HCT116 (cell line): ENCODE results near the gene FGF14. TPM values are rescaled to one million over a fixed set of nuclear protein-coding genes. Genes with fewer than 3 reads are reported as not detected.

ENCODE experiments used
- ATAC-seq: fragments of 200-7000 bp; cut with Tn5 transposase; 2 replicates; pipeline ENCODE4 v1.9.1; 2020; ENCODE audit warnings: mild to moderate bottlenecking, moderate library complexity
- BruUV-seq: library from RNA; stranded (reverse); fragments of 400-500 nt; replicated peaks from 2 replicates; lab custom pipeline; 2021; lab: Mats Ljungman, UMichigan
- CTCF ChIA-PET: fragments of 300-600 bp; sonication (Branson Sonifier 250); formaldehyde crosslinking; loops from one replicate; lab custom pipeline; 2021; ENCODE audit warnings: antibody characterized with exemption; lab: Charles Lee
- POLR2A ChIA-PET: fragments of 300-600, 350-600 bp; sonication (Branson Sonifier 250); formaldehyde crosslinking; loops from one replicate; lab custom pipeline; 2021; ENCODE audit warnings: antibody characterized with exemption; lab: Charles Lee
- RAD21 ChIA-PET, 2 experiments: fragments of 300-600 bp; sonication (Branson Sonifier 250); formaldehyde crosslinking; loops; one replicate each; lab custom pipeline; 2023; ENCODE audit warnings: low total read pairs in 2 of 2; ENCODE audit not compliant: uncharacterized antibody in 2 of 2, unreplicated experiment in 2 of 2, low non-redundant PET in 1 of 2; lab: Charles Lee
- DNase-seq: peaks from one replicate; pipeline ENCODE4 v3.0.0-alpha.2; 2010; ENCODE audit warnings: low read depth, low spot score
- H2AFZ ChIP-seq: fragments of 200-600 bp; shearing (Covaris generic), sonication (generic); 2 replicates; pipeline ENCODE4 v1.6.1; 2017; ENCODE audit warnings: low read depth, mixed run types, mixed read lengths, antibody characterized with exemption, low read length; ENCODE audit not compliant: poor library complexity, severe bottlenecking
- H3K27ac ChIP-seq: 2 replicates; pipeline ENCODE4 v1.5.1; 2012; ENCODE audit warnings: low read depth, low read length
- H3K27me3 ChIP-seq: fragments of 200-600 bp; sonication (generic); 2 replicates; pipeline ENCODE4 v1.6.1; 2016; ENCODE audit warnings: mixed run types, low read length, mixed read lengths; ENCODE audit not compliant: insufficient read depth
- H3K36me3 ChIP-seq, 2 experiments: fragments of 200-500 bp in 1 of 2; fragments of 200-600 bp in 1 of 2; sonication (Bioruptor generic) in 1 of 2; sonication (generic) in 1 of 2; 2 replicates each; pipeline versions ENCODE4 v1.5.1 to v1.6.1; 2014 to 2016; ENCODE audit warnings: low read length in 2 of 2, inconsistent platforms in 1 of 2, mixed read lengths in 1 of 2, mixed run types in 1 of 2; ENCODE audit not compliant: insufficient read depth in 2 of 2, control insufficient read depth in 1 of 2
- H3K4me1 ChIP-seq, 2 experiments: fragments of 200-600 bp in 1 of 2; sonication (generic) in 1 of 2; 2 replicates each; pipeline versions ENCODE4 v1.5.1 to v1.6.1; 2012 to 2017; ENCODE audit warnings: low read length in 2 of 2, inconsistent platforms in 1 of 2, mild to moderate bottlenecking in 1 of 2, mixed read lengths in 1 of 2, mixed run types in 1 of 2, moderate library complexity in 1 of 2; ENCODE audit not compliant: insufficient read depth in 2 of 2, control insufficient read depth in 1 of 2
- H3K4me2 ChIP-seq: fragments of 200-600 bp; sonication (generic); 2 replicates; pipeline ENCODE4 v1.6.1; 2017; ENCODE audit warnings: mixed run types, low read length, mixed read lengths
- H3K4me3 ChIP-seq, 2 experiments: fragments of 200-600 bp in 1 of 2; sonication (generic) in 1 of 2; replicated peaks in 1 of 2; 2 replicates each; pipeline ENCODE4 v1.5.1; 2011 to 2016; ENCODE audit warnings: low read length in 2 of 2, control low read depth in 1 of 2, low read depth in 1 of 2, mild to moderate bottlenecking in 1 of 2, mixed read lengths in 1 of 2, mixed run types in 1 of 2
- H3K79me2 ChIP-seq: fragments of 200-600 bp; sonication (generic); 2 replicates; pipeline ENCODE4 v1.6.1; 2017; ENCODE audit warnings: mild to moderate bottlenecking, mixed run types, low read length, moderate library complexity, mixed read lengths; ENCODE audit not compliant: insufficient read depth
- H3K9ac ChIP-seq: fragments of 200-600 bp; sonication (generic); 2 replicates; pipeline ENCODE4 v1.6.1; 2016; ENCODE audit warnings: low read length, mixed read lengths
- H3K9me2 ChIP-seq: fragments of 200-600 bp; sonication (generic), shearing (Covaris generic); 2 replicates; pipeline ENCODE4 v1.6.1; 2017; ENCODE audit warnings: mixed run types, mild to moderate bottlenecking, moderate library complexity; ENCODE audit not compliant: insufficient read depth
- H3K9me3 ChIP-seq, 2 experiments: fragments of 200-500 bp in 1 of 2; fragments of 200-600 bp in 1 of 2; sonication (Bioruptor generic) in 1 of 2; sonication (generic) in 1 of 2; 2 replicates each; pipeline ENCODE4 v1.6.1; 2014 to 2017; ENCODE audit warnings: low read length in 2 of 2, mixed read lengths in 2 of 2, inconsistent platforms in 1 of 2, low read depth in 1 of 2, mild to moderate bottlenecking in 1 of 2, mixed run types in 1 of 2, moderate library complexity in 1 of 2; ENCODE audit not compliant: control insufficient read depth in 1 of 2, insufficient read depth in 1 of 2
- H4K20me1 ChIP-seq: fragments of 200-600 bp; sonication (generic), shearing (Covaris generic); 2 replicates; pipeline ENCODE4 v1.6.1; 2017; ENCODE audit warnings: mixed run types, mild to moderate bottlenecking, moderate library complexity; ENCODE audit not compliant: insufficient read depth
- CBX3 ChIP-seq: IDR thresholded peaks from 2 replicates; pipeline ENCODE4 v1.6.1; 2012; ENCODE audit warnings: low read depth
- CEBPB ChIP-seq: IDR thresholded peaks from 2 replicates; pipeline ENCODE4 v1.6.1; 2012; ENCODE audit warnings: low read depth
- ELF1 ChIP-seq: IDR thresholded peaks from 2 replicates; pipeline ENCODE4 v1.6.1; 2012; ENCODE audit warnings: low read depth, borderline replicate concordance
- EZH2 ChIP-seq: fragments of 200-600 bp; sonication (generic); IDR thresholded peaks from 2 replicates; pipeline ENCODE4 v1.6.1; 2017; ENCODE audit warnings: antibody characterized with exemption, mixed run types
- EZH2phosphoT487 ChIP-seq: fragments of 200-600 bp; IDR thresholded peaks from 2 replicates; pipeline ENCODE4 v1.6.1; 2018; ENCODE audit warnings: antibody characterized with exemption, borderline replicate concordance
- FOSL1 ChIP-seq: IDR thresholded peaks from 2 replicates; pipeline ENCODE4 v1.6.1; 2012; ENCODE audit warnings: low read depth
- JUND ChIP-seq: IDR thresholded peaks from 2 replicates; pipeline ENCODE4 v1.6.1; 2012
- POLR2A ChIP-seq: IDR thresholded peaks from 2 replicates; pipeline ENCODE4 v1.7.0; 2011; ENCODE audit warnings: borderline replicate concordance; ENCODE audit not compliant: insufficient read depth, insufficient read length; ENCODE audit errors: extremely low read depth
- POLR2AphosphoS5 ChIP-seq: IDR thresholded peaks from 2 replicates; pipeline ENCODE4 v1.6.1; 2011; ENCODE audit warnings: mild to moderate bottlenecking, low read depth, low read length, moderate library complexity
- RAD21 ChIP-seq: IDR thresholded peaks from 2 replicates; pipeline ENCODE4 v1.6.1; 2012; ENCODE audit warnings: low read depth, mild to moderate bottlenecking
- SIN3A ChIP-seq: IDR thresholded peaks from 2 replicates; pipeline ENCODE4 v1.6.1; 2012; ENCODE audit warnings: low read depth
- TCF7L2 ChIP-seq: IDR thresholded peaks from 2 replicates; pipeline ENCODE4 v1.7.0; 2011; ENCODE audit warnings: borderline replicate concordance, inconsistent platforms; ENCODE audit not compliant: insufficient read depth, insufficient read length; ENCODE audit errors: extremely low read depth
- ZFX ChIP-seq: fragments of 450-650 bp; IDR thresholded peaks from 2 replicates; pipeline ENCODE4 v1.6.1; 2017
- ZNF274 ChIP-seq: fragments of 200-500 bp; sonication (Bioruptor generic); IDR thresholded peaks from 2 replicates; pipeline ENCODE4 v1.6.1; 2014; ENCODE audit warnings: mild to moderate bottlenecking, low read depth, low read length, inconsistent platforms
- intact Hi-C: fragments of 100-400 bp; cut with micrococcal nuclease; formaldehyde crosslinking; loops from 2 replicates; pipeline ENCODE4 v1.10.0; 2022
- total RNA-seq: library from RNA; stranded (reverse); gene quantifications from one replicate; pipeline ENCODE4 v1.2.1, GENCODE V29; 2021; ENCODE audit not compliant: unreplicated experiment
- TF ChIP-seq, protein P1 (sequence below): IDR thresholded peaks from 2 replicates; pipeline ENCODE4 v1.6.1; 2012; ENCODE audit warnings: low read depth
- TF ChIP-seq, protein P2 (sequence below), 3 experiments: fragments of 200-600 bp in 1 of 3; sonication (generic) in 1 of 3; IDR thresholded peaks in 2 of 3; conservative IDR thresholded peaks in 1 of 3; 2 replicates each; pipeline ENCODE4 v1.5.1; 2012 to 2017; ENCODE audit warnings: low read depth in 2 of 3, low read length in 2 of 3, antibody characterized with exemption in 1 of 3, borderline replicate concordance in 1 of 3, control low read depth in 1 of 3, mild to moderate bottlenecking in 1 of 3, mixed read lengths in 1 of 3, mixed run types in 1 of 3, moderate library complexity in 1 of 3; ENCODE audit not compliant: insufficient read depth in 1 of 3
- TF ChIP-seq, protein P3 (sequence below): IDR thresholded peaks from 2 replicates; pipeline ENCODE4 v1.6.1; 2011; ENCODE audit warnings: mild to moderate bottlenecking, low read length, moderate library complexity; ENCODE audit not compliant: insufficient replicate concordance; ENCODE audit errors: extremely low read depth
- TF ChIP-seq, protein P4 (sequence below): IDR thresholded peaks from 2 replicates; pipeline ENCODE4 v1.6.1; 2012

The FGF14 gene
- total RNA-seq, 1 experiment from 2014 or later = not detected

DNA sequence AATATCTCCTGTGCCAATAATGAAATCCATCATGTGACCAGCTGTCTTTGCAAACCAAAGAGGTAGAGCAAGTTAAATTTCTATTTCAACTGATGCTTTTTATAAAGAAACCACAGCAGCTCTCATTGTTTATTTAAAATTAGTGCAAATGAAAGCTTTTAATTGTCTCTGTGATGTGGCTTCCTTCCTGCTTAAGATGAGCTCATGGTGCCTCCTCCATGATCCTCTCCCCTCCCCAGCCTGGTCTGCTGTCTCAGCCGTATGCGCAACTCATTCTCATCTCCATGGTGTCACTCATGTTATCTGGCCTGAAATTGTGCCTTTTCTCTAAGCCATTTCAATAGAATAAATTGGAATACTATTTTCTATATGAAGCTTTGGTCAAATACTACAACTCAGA lies 270.6 kb downstream of the FGF14 start:
- H3K9ac ChIP-seq = no peak overlapping the region
- no peak overlapping the region for H3K27ac ChIP-seq
- RAD21 ChIA-PET = no interaction called here
- TF ChIP-seq EZH2phosphoT487 (no peak), ZNF274 (no peak), ZFX (no peak), TCF7L2 (no peak), EZH2 (no peak), FOSL1 (no peak), RAD21 (no peak), SIN3A (no peak), CBX3 (no peak), ELF1 (no peak), POLR2AphosphoS5 (no peak), JUND (no peak), CEBPB (no peak), POLR2A (no peak)
- TF ChIP-seq, protein P1, sequence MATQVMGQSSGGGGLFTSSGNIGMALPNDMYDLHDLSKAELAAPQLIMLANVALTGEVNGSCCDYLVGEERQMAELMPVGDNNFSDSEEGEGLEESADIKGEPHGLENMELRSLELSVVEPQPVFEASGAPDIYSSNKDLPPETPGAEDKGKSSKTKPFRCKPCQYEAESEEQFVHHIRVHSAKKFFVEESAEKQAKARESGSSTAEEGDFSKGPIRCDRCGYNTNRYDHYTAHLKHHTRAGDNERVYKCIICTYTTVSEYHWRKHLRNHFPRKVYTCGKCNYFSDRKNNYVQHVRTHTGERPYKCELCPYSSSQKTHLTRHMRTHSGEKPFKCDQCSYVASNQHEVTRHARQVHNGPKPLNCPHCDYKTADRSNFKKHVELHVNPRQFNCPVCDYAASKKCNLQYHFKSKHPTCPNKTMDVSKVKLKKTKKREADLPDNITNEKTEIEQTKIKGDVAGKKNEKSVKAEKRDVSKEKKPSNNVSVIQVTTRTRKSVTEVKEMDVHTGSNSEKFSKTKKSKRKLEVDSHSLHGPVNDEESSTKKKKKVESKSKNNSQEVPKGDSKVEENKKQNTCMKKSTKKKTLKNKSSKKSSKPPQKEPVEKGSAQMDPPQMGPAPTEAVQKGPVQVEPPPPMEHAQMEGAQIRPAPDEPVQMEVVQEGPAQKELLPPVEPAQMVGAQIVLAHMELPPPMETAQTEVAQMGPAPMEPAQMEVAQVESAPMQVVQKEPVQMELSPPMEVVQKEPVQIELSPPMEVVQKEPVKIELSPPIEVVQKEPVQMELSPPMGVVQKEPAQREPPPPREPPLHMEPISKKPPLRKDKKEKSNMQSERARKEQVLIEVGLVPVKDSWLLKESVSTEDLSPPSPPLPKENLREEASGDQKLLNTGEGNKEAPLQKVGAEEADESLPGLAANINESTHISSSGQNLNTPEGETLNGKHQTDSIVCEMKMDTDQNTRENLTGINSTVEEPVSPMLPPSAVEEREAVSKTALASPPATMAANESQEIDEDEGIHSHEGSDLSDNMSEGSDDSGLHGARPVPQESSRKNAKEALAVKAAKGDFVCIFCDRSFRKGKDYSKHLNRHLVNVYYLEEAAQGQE = no peak
- TF ChIP-seq, protein P2, sequence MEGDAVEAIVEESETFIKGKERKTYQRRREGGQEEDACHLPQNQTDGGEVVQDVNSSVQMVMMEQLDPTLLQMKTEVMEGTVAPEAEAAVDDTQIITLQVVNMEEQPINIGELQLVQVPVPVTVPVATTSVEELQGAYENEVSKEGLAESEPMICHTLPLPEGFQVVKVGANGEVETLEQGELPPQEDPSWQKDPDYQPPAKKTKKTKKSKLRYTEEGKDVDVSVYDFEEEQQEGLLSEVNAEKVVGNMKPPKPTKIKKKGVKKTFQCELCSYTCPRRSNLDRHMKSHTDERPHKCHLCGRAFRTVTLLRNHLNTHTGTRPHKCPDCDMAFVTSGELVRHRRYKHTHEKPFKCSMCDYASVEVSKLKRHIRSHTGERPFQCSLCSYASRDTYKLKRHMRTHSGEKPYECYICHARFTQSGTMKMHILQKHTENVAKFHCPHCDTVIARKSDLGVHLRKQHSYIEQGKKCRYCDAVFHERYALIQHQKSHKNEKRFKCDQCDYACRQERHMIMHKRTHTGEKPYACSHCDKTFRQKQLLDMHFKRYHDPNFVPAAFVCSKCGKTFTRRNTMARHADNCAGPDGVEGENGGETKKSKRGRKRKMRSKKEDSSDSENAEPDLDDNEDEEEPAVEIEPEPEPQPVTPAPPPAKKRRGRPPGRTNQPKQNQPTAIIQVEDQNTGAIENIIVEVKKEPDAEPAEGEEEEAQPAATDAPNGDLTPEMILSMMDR (IDR thresholded peaks at IDR 0.05 in 2 of 3, conservative IDR thresholded peaks at IDR 0.05 in 1 of 3; ENCODE audit: borderline replicate concordance in 1 of 3, insufficient read depth in 1 of 3, low read depth in 2 of 3, low read length in 2 of 3) = no peak
- TF ChIP-seq, protein P3, sequence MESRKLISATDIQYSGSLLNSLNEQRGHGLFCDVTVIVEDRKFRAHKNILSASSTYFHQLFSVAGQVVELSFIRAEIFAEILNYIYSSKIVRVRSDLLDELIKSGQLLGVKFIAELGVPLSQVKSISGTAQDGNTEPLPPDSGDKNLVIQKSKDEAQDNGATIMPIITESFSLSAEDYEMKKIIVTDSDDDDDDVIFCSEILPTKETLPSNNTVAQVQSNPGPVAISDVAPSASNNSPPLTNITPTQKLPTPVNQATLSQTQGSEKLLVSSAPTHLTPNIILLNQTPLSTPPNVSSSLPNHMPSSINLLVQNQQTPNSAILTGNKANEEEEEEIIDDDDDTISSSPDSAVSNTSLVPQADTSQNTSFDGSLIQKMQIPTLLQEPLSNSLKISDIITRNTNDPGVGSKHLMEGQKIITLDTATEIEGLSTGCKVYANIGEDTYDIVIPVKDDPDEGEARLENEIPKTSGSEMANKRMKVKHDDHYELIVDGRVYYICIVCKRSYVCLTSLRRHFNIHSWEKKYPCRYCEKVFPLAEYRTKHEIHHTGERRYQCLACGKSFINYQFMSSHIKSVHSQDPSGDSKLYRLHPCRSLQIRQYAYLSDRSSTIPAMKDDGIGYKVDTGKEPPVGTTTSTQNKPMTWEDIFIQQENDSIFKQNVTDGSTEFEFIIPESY = no peak
- TF ChIP-seq, protein P4, sequence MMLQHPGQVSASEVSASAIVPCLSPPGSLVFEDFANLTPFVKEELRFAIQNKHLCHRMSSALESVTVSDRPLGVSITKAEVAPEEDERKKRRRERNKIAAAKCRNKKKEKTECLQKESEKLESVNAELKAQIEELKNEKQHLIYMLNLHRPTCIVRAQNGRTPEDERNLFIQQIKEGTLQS = no peak
- H3K4me1 ChIP-seq = no peaks in the 10 kb centered on the region
- H4K20me1 ChIP-seq = no peaks in the 10 kb centered on the region
- no peak for DNase-seq
- H3K9me2 ChIP-seq = no peaks in the 10 kb centered on the region
- POLR2A ChIA-PET = no interaction called here
- no peaks in the 10 kb centered on the region for H3K79me2 ChIP-seq
- no peak overlapping the region for H2AFZ ChIP-seq
- H3K9me3 ChIP-seq = peaks cover 0 to 5% of the 10 kb centered on the region in 2 experiments; a peak in 1 of 4 replicates
- CTCF ChIA-PET = no interaction called here
- no peak for ATAC-seq
- H3K4me2 ChIP-seq = no peak overlapping the region
- BruUV-seq = no TSS peak
- no peaks in the 10 kb centered on the region for H3K36me3 ChIP-seq
- no peak overlapping the region for H3K4me3 ChIP-seq
- no peaks in the 10 kb centered on the region for H3K27me3 ChIP-seq
- intact Hi-C loops = no loop called here
